Measurements from ENCODE around the gene NOX5.

NOX5 gene

DNA sequence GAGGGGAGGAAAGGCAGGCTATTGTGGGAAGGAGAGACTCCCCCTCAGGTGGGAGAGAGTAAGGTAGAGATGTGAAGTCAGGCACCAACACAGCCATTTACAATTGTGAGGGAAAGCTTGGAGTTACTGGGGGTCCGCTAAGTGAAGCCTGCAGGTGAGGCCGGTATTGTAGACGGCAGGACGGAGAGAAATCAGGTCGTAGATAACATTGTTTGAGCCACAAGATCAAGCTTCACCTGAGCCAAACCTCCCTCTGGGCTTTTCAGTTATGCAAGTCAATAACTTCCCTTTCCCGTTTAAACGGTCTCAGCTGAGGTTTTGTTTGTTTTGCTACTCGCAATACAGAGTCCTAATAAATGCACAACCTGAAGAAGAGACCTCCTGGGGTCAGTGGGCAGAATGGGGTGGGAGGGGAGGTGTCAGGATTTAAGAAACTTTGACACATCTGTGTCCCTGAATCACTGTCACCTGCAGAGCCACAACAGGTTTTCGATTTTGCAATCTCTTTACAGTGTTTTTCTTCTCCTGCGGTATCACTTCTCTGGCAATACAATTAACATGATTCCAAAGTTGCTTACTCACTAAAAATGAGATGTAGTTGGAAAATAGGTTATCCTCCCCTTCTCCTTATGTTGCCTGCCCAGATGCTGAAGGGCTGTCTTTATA is 73.9 kb downstream of the NOX5 start:
- peak overlapping the region; percentile 27; the same call in 1 of the 2 replicates for H3K4me3 ChIP-seq (ENCODE audit: low read length)
- no peaks in the 10 kb centered on the region for H3K36me3 ChIP-seq (ENCODE audit: insufficient read depth, low read depth, low read length)
- H3K27ac ChIP-seq (ENCODE audit: low read length) = peak overlapping the region; percentile 50
- peaks cover 77% of the 10 kb centered on the region for H3K4me1 ChIP-seq (ENCODE audit: insufficient read depth, low read length)
- no peaks in the 10 kb centered on the region for H3K9me3 ChIP-seq (ENCODE audit: insufficient read depth, low read depth, low read length)
- H3K9ac ChIP-seq (ENCODE audit: low read depth, low read length) = peak overlapping the region; percentile 67; the same call in 1 of the 2 replicates
- H3K27me3 ChIP-seq (ENCODE audit: insufficient read depth, low read length) = peaks cover 54% of the 10 kb centered on the region

DNA sequence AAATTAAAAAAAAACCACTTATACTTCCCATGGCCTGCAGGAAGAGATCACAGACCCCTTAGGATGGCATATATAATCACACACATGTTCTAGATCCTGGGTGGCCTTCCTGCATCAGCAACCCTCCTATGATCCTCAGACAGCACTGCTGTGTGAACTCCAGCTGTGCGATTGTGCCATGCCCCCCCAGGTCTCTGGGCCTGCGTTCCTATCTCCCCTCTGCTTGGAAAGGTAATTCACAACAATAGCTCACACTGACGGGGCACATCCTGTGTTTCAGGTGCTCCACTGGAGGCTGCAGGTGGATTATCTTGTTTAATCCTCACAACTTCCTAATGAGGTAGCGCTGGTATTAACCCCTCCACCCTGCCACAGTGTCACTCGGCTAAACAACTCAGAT is 74.8 kb downstream of the NOX5 start:
- Histone ChIP-seq H3K27me3 (ENCODE audit: insufficient read depth, low read length) (peaks cover 46% of the 10 kb centered on the region), H3K4me1 (ENCODE audit: insufficient read depth, low read length) (peaks cover 75% of the 10 kb centered on the region), H3K9ac (ENCODE audit: low read depth, low read length) (peak overlapping the region; percentile 55; the same call in 1 of the 2 replicates), H3K9me3 (ENCODE audit: insufficient read depth, low read depth, low read length) (no peaks in the 10 kb centered on the region), H3K27ac (ENCODE audit: low read length) (peak overlapping the region; percentile 48), H3K4me3 (ENCODE audit: low read length) (peak overlapping the region; percentile 62; the same call in 1 of the 2 replicates), H3K36me3 (ENCODE audit: insufficient read depth, low read depth, low read length) (no peaks in the 10 kb centered on the region)

DNA sequence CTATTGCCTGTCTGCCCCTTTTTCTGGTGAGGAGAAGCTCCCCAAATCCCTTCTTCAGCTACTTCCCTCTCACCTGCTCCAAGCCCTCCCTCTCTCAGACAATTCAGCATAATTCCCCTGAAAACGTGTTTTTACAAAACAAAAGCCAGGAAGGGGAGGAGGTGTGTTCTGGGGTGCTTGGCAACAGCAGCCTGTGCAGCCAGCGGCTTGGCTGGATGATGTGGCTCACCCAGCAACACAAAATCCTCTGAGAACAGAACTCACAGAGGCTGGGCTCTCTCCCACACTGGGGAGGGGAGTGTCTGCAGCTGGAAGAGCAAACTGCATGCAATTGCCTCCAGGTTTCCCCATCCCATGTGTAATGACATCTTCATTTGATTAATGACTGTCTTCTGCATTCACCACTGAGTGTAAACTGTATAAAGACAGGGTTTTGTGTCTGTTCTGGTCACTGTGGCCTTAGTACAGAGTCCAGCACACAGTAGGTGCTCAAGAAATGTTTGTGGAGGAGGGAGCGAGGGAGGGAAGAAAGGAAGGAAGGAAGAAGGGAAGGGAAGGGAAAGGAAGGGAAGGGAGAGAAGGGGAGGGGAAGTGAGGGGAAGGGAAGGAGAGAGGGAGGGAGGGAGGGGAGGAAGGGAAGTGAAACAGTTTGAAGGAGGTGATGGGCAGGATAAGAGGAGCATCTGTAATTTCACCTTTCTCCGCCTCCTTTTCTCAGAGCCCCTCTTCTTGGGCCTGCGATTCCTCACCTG is 75.9 kb downstream of the NOX5 start:
- Histone ChIP-seq H3K27ac (ENCODE audit: low read length) (peak overlapping the region; percentile 95), H3K36me3 (ENCODE audit: insufficient read depth, low read depth, low read length) (no peaks in the 10 kb centered on the region), H3K9me3 (ENCODE audit: insufficient read depth, low read depth, low read length) (no peaks in the 10 kb centered on the region), H3K9ac (ENCODE audit: low read depth, low read length) (peak overlapping the region; percentile 73; the same call in 1 of the 2 replicates), H3K4me1 (ENCODE audit: insufficient read depth, low read length) (peaks cover 70% of the 10 kb centered on the region), H3K27me3 (ENCODE audit: insufficient read depth, low read length) (peaks cover 35% of the 10 kb centered on the region), H3K4me3 (ENCODE audit: low read length) (peak overlapping the region; percentile 62)

DNA sequence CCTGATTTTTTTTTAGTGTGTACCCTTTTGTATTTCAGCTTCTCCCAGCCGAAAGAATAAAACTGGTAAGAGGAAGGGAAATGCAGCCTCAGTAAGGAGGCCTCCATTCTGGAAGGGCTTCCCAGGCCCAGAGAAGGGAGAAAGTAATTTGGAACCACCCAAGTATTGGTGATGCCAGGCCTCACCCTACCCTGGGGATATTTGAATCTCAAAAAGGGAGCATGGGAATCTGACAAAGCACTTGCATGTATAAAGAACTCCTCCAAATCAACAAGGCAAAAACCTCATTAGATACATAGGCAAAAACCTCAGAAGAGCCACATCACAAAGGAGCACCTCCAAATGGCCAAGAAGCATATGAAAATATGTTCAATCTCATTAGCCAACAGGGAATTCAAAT is 77.2 kb downstream of the NOX5 start:
- H3K4me1 ChIP-seq (ENCODE audit: insufficient read depth, low read length) = peaks cover 60% of the 10 kb centered on the region
- H3K9ac ChIP-seq (ENCODE audit: low read depth, low read length) = peak overlapping the region; percentile 73; the same call in 1 of the 2 replicates
- H3K9me3 ChIP-seq (ENCODE audit: insufficient read depth, low read depth, low read length) = no peaks in the 10 kb centered on the region
- H3K27me3 ChIP-seq (ENCODE audit: insufficient read depth, low read length) = peaks cover 29% of the 10 kb centered on the region
- no peaks in the 10 kb centered on the region for H3K36me3 ChIP-seq (ENCODE audit: insufficient read depth, low read depth, low read length)
- H3K4me3 ChIP-seq (ENCODE audit: low read length) = no peak overlapping the region
- peak overlapping the region; percentile 51 for H3K27ac ChIP-seq (ENCODE audit: low read length)

DNA sequence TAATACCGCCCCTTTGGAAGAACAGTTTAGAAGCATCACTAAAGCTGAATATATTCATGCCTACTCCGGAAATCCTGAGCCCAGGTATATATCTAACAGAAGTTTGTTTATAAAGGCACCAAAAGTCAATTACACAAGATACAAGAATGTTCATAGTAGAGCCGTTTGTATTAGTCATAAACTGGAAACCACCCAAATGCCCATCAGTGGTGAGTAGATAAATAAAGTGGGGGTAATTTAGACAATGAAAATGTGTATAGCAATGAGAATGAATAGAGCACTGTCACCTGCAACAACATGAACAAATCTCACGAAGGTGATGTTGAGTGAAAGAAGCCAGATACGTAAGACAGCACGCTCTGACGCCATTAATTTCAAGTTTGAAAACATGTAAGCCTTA is 77.7 kb downstream of the NOX5 start:
- H3K36me3 ChIP-seq (ENCODE audit: insufficient read depth, low read depth, low read length) = no peaks in the 10 kb centered on the region
- no peak overlapping the region for H3K9ac ChIP-seq (ENCODE audit: low read depth, low read length)
- H3K4me1 ChIP-seq (ENCODE audit: insufficient read depth, low read length) = peaks cover 55% of the 10 kb centered on the region
- no peak overlapping the region for H3K4me3 ChIP-seq (ENCODE audit: low read length)
- peaks cover 24% of the 10 kb centered on the region for H3K27me3 ChIP-seq (ENCODE audit: insufficient read depth, low read length)
- no peaks in the 10 kb centered on the region for H3K9me3 ChIP-seq (ENCODE audit: insufficient read depth, low read depth, low read length)
- H3K27ac ChIP-seq (ENCODE audit: low read length) = peak overlapping the region; percentile 51

DNA sequence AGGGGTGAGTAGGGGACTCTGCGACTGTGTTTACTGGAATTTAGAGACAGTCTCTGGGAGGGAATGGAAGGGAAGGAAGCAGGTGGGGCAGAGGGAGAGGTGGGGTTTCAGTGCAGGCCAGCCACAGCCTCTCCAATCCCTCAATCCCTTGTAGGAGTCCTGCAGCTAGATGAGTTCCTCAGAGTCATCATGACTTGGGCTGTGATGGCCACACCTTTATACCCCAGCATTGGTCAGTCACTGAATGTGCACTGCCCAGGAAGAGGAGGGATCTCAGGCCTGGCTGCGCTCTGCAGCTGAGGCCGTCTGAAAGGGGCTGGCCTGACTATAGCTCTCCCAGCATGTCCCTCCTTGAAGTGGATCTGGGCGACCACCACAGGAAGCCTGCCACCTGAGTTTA is 78.6 kb downstream of the NOX5 start:
- H3K27ac ChIP-seq (ENCODE audit: low read length) = no peak overlapping the region
- H3K27me3 ChIP-seq (ENCODE audit: insufficient read depth, low read length) = peaks cover 15% of the 10 kb centered on the region
- no peaks in the 10 kb centered on the region for H3K9me3 ChIP-seq (ENCODE audit: insufficient read depth, low read depth, low read length)
- H3K9ac ChIP-seq (ENCODE audit: low read depth, low read length) = 0 out of 2 replicates have a peak overlapping the region, but pooled peaks have one; percentile 4
- H3K4me1 ChIP-seq (ENCODE audit: insufficient read depth, low read length) = peaks cover 45% of the 10 kb centered on the region
- H3K4me3 ChIP-seq (ENCODE audit: low read length) = no peak overlapping the region
- H3K36me3 ChIP-seq (ENCODE audit: insufficient read depth, low read depth, low read length) = no peaks in the 10 kb centered on the region

DNA sequence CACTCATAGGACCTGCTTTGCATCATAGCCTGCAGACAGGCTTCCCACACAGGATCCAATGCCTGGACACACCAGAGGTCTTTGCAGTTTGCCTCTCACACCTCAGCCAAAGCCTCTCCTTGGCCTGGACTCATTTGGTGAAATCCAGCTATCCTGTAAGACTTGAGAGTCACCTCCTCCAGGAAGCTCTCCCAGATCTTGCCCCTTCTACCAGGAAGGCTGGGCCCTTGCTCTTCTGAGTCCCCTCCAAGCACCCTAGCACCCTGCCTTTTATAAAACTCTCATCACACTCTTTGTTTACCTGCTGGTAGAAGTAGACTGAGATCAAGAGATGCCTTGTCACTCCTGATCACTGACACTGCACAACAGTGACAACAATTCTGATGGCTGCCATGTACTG is 79.1 kb downstream of the NOX5 start:
- Histone ChIP-seq H3K4me3 (ENCODE audit: low read length) (no peak overlapping the region), H3K36me3 (ENCODE audit: insufficient read depth, low read depth, low read length) (no peaks in the 10 kb centered on the region), H3K27me3 (ENCODE audit: insufficient read depth, low read length) (peaks cover 10% of the 10 kb centered on the region), H3K9me3 (ENCODE audit: insufficient read depth, low read depth, low read length) (no peaks in the 10 kb centered on the region), H3K4me1 (ENCODE audit: insufficient read depth, low read length) (peaks cover 40% of the 10 kb centered on the region), H3K9ac (ENCODE audit: low read depth, low read length) (0 out of 2 replicates have a peak overlapping the region, but pooled peaks have one; percentile 4), H3K27ac (ENCODE audit: low read length) (no peak overlapping the region)

DNA sequence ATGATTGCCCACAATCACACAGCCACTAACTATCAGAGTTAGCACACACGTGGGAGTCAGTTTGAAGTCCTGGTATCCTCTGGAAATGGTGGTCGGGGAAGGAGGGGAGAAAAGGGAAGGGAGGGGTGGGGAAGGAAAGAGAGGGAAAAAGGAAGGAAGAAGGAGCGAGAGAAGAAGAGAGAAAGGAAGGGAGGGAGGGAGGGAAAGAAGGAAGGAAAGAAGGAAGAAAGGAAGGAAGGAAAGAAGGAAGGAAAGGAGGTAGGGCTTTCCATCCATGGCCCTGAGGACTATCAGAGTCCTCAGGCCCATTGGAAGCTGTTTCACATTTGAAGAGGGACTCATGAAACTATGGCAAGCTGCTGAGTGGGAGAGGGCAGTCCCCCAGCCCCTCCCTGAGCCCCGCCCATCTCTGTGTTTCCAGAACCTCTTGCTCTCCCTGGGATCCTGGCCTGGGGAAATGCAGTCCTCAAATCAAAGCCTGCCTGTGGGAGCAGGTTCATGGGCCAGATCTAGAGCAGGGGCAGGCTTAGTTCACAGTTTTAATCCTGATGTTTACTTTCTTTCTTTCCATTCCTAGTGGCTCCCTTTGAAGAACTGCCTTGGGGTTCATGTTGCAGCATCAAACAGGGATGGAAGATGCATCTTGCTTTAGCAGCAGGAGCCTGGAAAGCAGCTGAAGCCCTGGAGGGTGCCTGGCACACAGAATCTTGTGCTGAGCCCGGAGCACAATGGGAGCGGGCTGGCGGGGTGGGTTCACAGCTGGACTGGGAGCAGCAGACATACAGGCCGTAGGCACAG is 79.8 kb downstream of the NOX5 start:
- H3K4me1 ChIP-seq (ENCODE audit: insufficient read depth, low read length) = peaks cover 35% of the 10 kb centered on the region
- H3K9ac ChIP-seq (ENCODE audit: low read depth, low read length) = no peak overlapping the region
- H3K9me3 ChIP-seq (ENCODE audit: insufficient read depth, low read depth, low read length) = no peaks in the 10 kb centered on the region
- H3K36me3 ChIP-seq (ENCODE audit: insufficient read depth, low read depth, low read length) = no peaks in the 10 kb centered on the region
- no peak overlapping the region for H3K27ac ChIP-seq (ENCODE audit: low read length)
- peaks cover 4% of the 10 kb centered on the region for H3K27me3 ChIP-seq (ENCODE audit: insufficient read depth, low read length)
- no peak overlapping the region for H3K4me3 ChIP-seq (ENCODE audit: low read length)

DNA sequence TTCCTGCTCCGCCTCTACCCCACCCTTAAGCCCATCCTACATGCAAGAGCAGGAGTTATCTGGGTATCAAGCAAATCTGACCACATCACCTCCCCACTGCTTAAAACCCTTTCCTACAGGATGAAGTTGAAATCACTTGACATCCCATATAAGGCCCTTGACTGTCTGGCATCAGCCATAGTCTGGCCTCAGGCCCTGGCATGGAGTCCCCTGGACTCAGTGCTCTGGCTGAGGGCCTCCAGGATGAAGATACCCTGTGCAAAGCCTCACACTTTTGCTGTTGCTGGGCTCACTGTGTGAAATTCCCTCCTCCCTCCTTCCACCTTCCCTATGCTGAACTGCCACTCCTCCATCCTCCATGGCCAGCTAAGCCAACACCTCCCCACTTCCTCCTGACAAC is 80.8 kb downstream of the NOX5 start:
- H3K27me3 ChIP-seq (ENCODE audit: insufficient read depth, low read length) = no peaks in the 10 kb centered on the region
- H3K36me3 ChIP-seq (ENCODE audit: insufficient read depth, low read depth, low read length) = no peaks in the 10 kb centered on the region
- no peak overlapping the region for H3K27ac ChIP-seq (ENCODE audit: low read length)
- no peak overlapping the region for H3K4me3 ChIP-seq (ENCODE audit: low read length)
- H3K4me1 ChIP-seq (ENCODE audit: insufficient read depth, low read length) = peaks cover 26% of the 10 kb centered on the region; the same call in 1 of the 2 replicates
- no peak overlapping the region for H3K9ac ChIP-seq (ENCODE audit: low read depth, low read length)
- H3K9me3 ChIP-seq (ENCODE audit: insufficient read depth, low read depth, low read length) = no peaks in the 10 kb centered on the region

DNA sequence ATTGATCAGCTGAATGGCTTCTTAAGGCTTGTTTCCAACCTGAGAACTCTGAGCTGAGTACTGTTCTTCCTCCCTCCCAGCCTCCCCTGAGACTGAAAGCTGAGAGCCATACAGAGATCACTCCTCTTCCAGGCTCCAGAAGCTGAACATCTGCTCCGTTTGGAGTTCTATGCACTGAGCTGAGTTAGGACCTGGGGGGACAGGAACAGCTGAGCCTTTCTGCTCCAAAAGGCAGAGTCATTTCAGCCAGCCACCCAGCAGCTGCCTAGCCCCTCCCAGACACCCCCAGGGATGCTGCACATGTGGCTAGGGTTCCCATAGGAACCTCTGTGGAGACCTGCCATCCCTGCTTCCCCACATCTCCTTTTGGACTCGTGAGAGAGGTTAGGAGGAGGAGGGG is 81.7 kb downstream of the NOX5 start:
- H3K4me1 ChIP-seq (ENCODE audit: insufficient read depth, low read length) = peaks cover 19% of the 10 kb centered on the region; the same call in 1 of the 2 replicates
- no peak overlapping the region for H3K4me3 ChIP-seq (ENCODE audit: low read length)
- no peaks in the 10 kb centered on the region for H3K36me3 ChIP-seq (ENCODE audit: insufficient read depth, low read depth, low read length)
- H3K27ac ChIP-seq (ENCODE audit: low read length) = no peak overlapping the region
- H3K9me3 ChIP-seq (ENCODE audit: insufficient read depth, low read depth, low read length) = no peaks in the 10 kb centered on the region
- no peak overlapping the region for H3K9ac ChIP-seq (ENCODE audit: low read depth, low read length)
- H3K27me3 ChIP-seq (ENCODE audit: insufficient read depth, low read length) = no peaks in the 10 kb centered on the region

DNA sequence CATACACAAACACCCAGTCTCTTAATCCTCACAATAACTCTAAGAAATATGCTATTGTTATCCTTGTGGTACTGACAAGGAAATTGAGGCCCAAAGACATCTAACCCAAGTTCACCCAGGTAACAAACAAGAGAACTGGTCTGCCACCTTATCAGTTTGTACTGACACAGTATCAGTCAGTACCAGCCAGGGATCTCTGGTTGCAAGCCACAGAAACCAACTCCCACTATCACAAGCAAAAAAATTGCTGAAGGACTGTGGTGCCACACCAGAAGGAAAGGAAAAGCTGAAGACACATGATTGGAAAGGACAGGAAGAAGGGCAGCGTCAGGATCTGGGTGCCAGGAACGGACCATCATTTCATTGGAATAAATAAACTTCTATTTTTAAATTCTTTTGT is 82.1 kb downstream of the NOX5 start:
- H3K27me3 ChIP-seq (ENCODE audit: insufficient read depth, low read length) = no peaks in the 10 kb centered on the region
- no peak overlapping the region for H3K9ac ChIP-seq (ENCODE audit: low read depth, low read length)
- H3K4me3 ChIP-seq (ENCODE audit: low read length) = no peak overlapping the region
- H3K4me1 ChIP-seq (ENCODE audit: insufficient read depth, low read length) = peaks cover 14% of the 10 kb centered on the region; the same call in 1 of the 2 replicates
- H3K27ac ChIP-seq (ENCODE audit: low read length) = no peak overlapping the region
- no peaks in the 10 kb centered on the region for H3K9me3 ChIP-seq (ENCODE audit: insufficient read depth, low read depth, low read length)
- no peaks in the 10 kb centered on the region for H3K36me3 ChIP-seq (ENCODE audit: insufficient read depth, low read depth, low read length)
